Keratinocyte (primary cell): ENCODE results near the gene ARMC9. TPM values are rescaled to one million over a fixed set of nuclear protein-coding genes. Genes with fewer than 3 reads are reported as not detected.

Source experiments
- DNase-seq: peaks from one replicate; pipeline ENCODE4 v3.0.0-alpha.2; 2011; ENCODE audit warnings: low read depth, missing footprints, low spot score
- FAIRE-seq: peaks from 2 replicates; lab custom pipeline; 2011; peaks lifted over from hg19 to GRCh38; lab: Jason Lieb, UNC
- H2AFZ ChIP-seq: 2 replicates; pipeline ENCODE4 v1.6.0; 2012; ENCODE audit warnings: low read length, control low read depth, inconsistent platforms; ENCODE audit not compliant: control insufficient read depth
- H3K27ac ChIP-seq: 2 replicates; pipeline ENCODE4 v1.5.1; 2011; ENCODE audit warnings: low read length; ENCODE audit not compliant: control insufficient read depth, insufficient read depth
- H3K27me3 ChIP-seq: 3 replicates; pipeline ENCODE4 v1.6.0; 2011; ENCODE audit warnings: low read length; ENCODE audit not compliant: control insufficient read depth, insufficient read depth; ENCODE audit errors: extremely low read depth
- H3K36me3 ChIP-seq, 2 experiments: 2 replicates in 1 of 2; 3 replicates in 1 of 2; pipeline ENCODE4 v1.5.1; 2011; ENCODE audit warnings: low read length in 2 of 2, mild to moderate bottlenecking in 1 of 2; ENCODE audit not compliant: control insufficient read depth in 2 of 2, insufficient read depth in 2 of 2; ENCODE audit errors: extremely low read depth in 1 of 2
- H3K4me1 ChIP-seq: 3 replicates; pipeline ENCODE4 v1.5.1; 2011; ENCODE audit warnings: low read length; ENCODE audit not compliant: control insufficient read depth, insufficient read depth; ENCODE audit errors: extremely low read depth
- H3K4me2 ChIP-seq: 3 replicates; pipeline ENCODE4 v1.6.0; 2011; ENCODE audit warnings: low read depth, low read length; ENCODE audit not compliant: control insufficient read depth, insufficient read depth; ENCODE audit errors: extremely low read depth
- H3K4me3 ChIP-seq, 3 experiments: fragments of 200-600 bp in 1 of 3; sonication (generic) in 1 of 3; 2 replicates in 2 of 3; 3 replicates in 1 of 3; pipeline ENCODE4 v1.5.1; 2011 to 2016; ENCODE audit warnings: low read length in 3 of 3, mild to moderate bottlenecking in 3 of 3, control low read depth in 2 of 3, inconsistent platforms in 1 of 3, low read depth in 1 of 3, mixed read lengths in 1 of 3, mixed run types in 1 of 3, moderate library complexity in 1 of 3; ENCODE audit not compliant: control insufficient read depth in 2 of 3, insufficient read depth in 2 of 3; ENCODE audit errors: extremely low read depth in 1 of 3
- H3K79me2 ChIP-seq: 2 replicates; pipeline ENCODE4 v1.6.0; 2012; ENCODE audit warnings: low read length; ENCODE audit not compliant: control insufficient read depth, insufficient read depth
- H3K9ac ChIP-seq: 3 replicates; pipeline ENCODE4 v1.6.0; 2011; ENCODE audit warnings: low read length; ENCODE audit not compliant: control insufficient read depth, insufficient read depth; ENCODE audit errors: extremely low read depth
- H3K9me1 ChIP-seq: 3 replicates; pipeline ENCODE4 v1.6.0; 2011; ENCODE audit warnings: low read length; ENCODE audit not compliant: control insufficient read depth, insufficient read depth; ENCODE audit errors: extremely low read depth
- H3K9me3 ChIP-seq: 2 replicates; pipeline ENCODE4 v1.5.1; 2012; ENCODE audit warnings: low read depth, low read length; ENCODE audit not compliant: control insufficient read depth
- H4K20me1 ChIP-seq: 3 replicates; pipeline ENCODE4 v1.6.0; 2011; ENCODE audit warnings: low read length; ENCODE audit not compliant: control insufficient read depth, insufficient read depth; ENCODE audit errors: extremely low read depth
- EZH2 ChIP-seq: IDR thresholded peaks from one replicate; pipeline ENCODE4 v1.6.1; 2012; ENCODE audit warnings: inconsistent platforms, mild to moderate bottlenecking, low read length, moderate library complexity
- dilution Hi-C: fragments of 300-500 bp; cut with MboI; formaldehyde crosslinking; loops from one replicate; pipeline ENCODE4 v1.7.0; 2020; ENCODE audit warnings: low sequenced_read_pairs; ENCODE audit not compliant: extremely low pct_ligation_motif_present
- polyA plus RNA-seq, 5 experiments: library from polyadenylated mRNA; depleted of rRNA in 3 of 5; stranded (reverse) in 3 of 5; stranded (forward) in 1 of 5; unstranded in 1 of 5; fragments of >200 nt; gene quantifications; 1 replicate in 1 of 5; 2 replicates in 3 of 5; 3 replicates in 1 of 5; pipeline versions ENCODE4 v1.2.1 to v1.2.3, GENCODE V29; 2011 to 2012; ENCODE audit warnings: missing spikeins in 2 of 5, low read depth in 1 of 5, low replicate concordance in 1 of 5
- TF ChIP-seq, protein P1 (sequence below), 3 experiments: IDR thresholded peaks in 1 of 3; conservative IDR thresholded peaks in 1 of 3; optimal IDR thresholded peaks in 1 of 3; 2 replicates in 2 of 3; 3 replicates in 1 of 3; pipeline versions ENCODE3 to v1.5.1; 2011; ENCODE audit warnings: low read length in 3 of 3, mild to moderate bottlenecking in 3 of 3, moderate library complexity in 2 of 3, control low read depth in 1 of 3, inconsistent platforms in 1 of 3; ENCODE audit not compliant: insufficient read depth in 2 of 3; ENCODE audit errors: extremely low read depth in 1 of 3

Gene ARMC9
- polyA plus RNA-seq, 1 donor (not counting 4 experiments of a cell fraction or from before 2014, with no cell fraction given), result 16.2 TPM

GRCh38 chr2:231343006-231343710 lies 144.7 kb downstream of the ARMC9 start:
- H3K9me1 ChIP-seq, result no peaks in the 10 kb centered on the region
- H3K9ac ChIP-seq, result no peak overlapping the region
- dilution Hi-C loops, result no loop called here
- H3K79me2 ChIP-seq, result no peaks in the 10 kb centered on the region
- TF ChIP-seq, protein P1, sequence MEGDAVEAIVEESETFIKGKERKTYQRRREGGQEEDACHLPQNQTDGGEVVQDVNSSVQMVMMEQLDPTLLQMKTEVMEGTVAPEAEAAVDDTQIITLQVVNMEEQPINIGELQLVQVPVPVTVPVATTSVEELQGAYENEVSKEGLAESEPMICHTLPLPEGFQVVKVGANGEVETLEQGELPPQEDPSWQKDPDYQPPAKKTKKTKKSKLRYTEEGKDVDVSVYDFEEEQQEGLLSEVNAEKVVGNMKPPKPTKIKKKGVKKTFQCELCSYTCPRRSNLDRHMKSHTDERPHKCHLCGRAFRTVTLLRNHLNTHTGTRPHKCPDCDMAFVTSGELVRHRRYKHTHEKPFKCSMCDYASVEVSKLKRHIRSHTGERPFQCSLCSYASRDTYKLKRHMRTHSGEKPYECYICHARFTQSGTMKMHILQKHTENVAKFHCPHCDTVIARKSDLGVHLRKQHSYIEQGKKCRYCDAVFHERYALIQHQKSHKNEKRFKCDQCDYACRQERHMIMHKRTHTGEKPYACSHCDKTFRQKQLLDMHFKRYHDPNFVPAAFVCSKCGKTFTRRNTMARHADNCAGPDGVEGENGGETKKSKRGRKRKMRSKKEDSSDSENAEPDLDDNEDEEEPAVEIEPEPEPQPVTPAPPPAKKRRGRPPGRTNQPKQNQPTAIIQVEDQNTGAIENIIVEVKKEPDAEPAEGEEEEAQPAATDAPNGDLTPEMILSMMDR (optimal IDR thresholded peaks at IDR 0.05 in 1 of 3, IDR thresholded peaks at IDR 0.05 in 1 of 3, conservative IDR thresholded peaks at IDR 0.05 in 1 of 3; ENCODE audit: extremely low read depth in 1 of 3, insufficient read depth in 2 of 3, low read length in 3 of 3), result no peak
- no peak overlapping the region for H3K4me3 ChIP-seq
- H3K36me3 ChIP-seq, result no peaks in the 10 kb centered on the region
- H4K20me1 ChIP-seq, result no peaks in the 10 kb centered on the region
- peaks cover 2% of the 10 kb centered on the region for H3K4me1 ChIP-seq
- H3K27me3 ChIP-seq, result no peaks in the 10 kb centered on the region
- H3K27ac ChIP-seq, result no peak overlapping the region
- DNase-seq (no peak), FAIRE-seq (no peak)
- no peak overlapping the region for H3K4me2 ChIP-seq
- no peaks in the 10 kb centered on the region for H3K9me3 ChIP-seq
- H2AFZ ChIP-seq, result no peak overlapping the region

- DNase-seq, result no peak
- Histone ChIP-seq H2AFZ (no peak overlapping the region), H3K4me2 (no peak overlapping the region), H4K20me1 (no peaks in the 10 kb centered on the region), H3K27ac (no peak overlapping the region), H3K9ac (no peak overlapping the region), H3K4me3 (no peak overlapping the region), H3K36me3 (no peaks in the 10 kb centered on the region), H3K9me3 (no peaks in the 10 kb centered on the region), H3K79me2 (no peaks in the 10 kb centered on the region), H3K4me1 (peaks cover 2% of the 10 kb centered on the region), H3K9me1 (no peaks in the 10 kb centered on the region), H3K27me3 (no peaks in the 10 kb centered on the region)
- FAIRE-seq, result no peak
- dilution Hi-C loops, result no loop called here
- TF ChIP-seq, protein P1 (optimal IDR thresholded peaks at IDR 0.05 in 1 of 3, IDR thresholded peaks at IDR 0.05 in 1 of 3, conservative IDR thresholded peaks at IDR 0.05 in 1 of 3; ENCODE audit: extremely low read depth in 1 of 3, insufficient read depth in 2 of 3, low read length in 3 of 3), result no peak
- no peak for TF ChIP-seq EZH2
Measured at GRCh38 chr2:231343988-231344387, 145.6 kb downstream of the ARMC9 start.
